OCI-LY7 (cell line): Measurements from ENCODE around the gene TNFRSF1B.

ENCODE experiments used
- CTCF ChIP-seq: fragments of 200-600 bp; sonication (generic); conservative IDR thresholded peaks from 2 replicates; pipeline ENCODE4 v1.5.1; 2014; ENCODE audit warnings: mild to moderate bottlenecking, antibody characterized with exemption, low read length, moderate library complexity, mixed read lengths
- EZH2phosphoT487 ChIP-seq: fragments of 200-600 bp; sonication (generic); IDR thresholded peaks from 2 replicates; pipeline ENCODE4 v1.6.1; 2018; ENCODE audit warnings: low read depth, borderline replicate concordance, mild to moderate bottlenecking, mixed run types, antibody characterized with exemption, low read length, moderate library complexity, mixed read lengths

DNA sequence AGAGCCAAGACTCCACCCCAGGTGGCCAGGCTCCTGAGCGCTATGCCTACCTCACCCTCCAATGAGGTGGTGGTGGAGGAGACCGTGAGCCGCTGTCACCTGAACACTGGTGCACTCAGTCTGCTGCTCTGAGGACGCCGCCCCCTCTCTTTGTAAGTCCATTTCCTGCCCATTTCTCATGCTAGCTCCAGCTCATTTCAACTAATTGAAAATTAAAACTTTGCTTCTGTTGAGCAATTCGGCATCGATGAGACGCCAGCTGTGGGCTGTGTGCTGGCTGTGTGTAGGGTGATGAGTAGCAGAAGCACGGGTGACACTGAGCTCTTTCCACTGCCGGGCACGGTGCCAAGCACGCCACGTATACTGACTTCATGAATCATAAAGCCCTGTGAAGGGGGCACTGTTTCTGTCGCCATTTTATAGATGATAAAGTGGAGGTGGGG lies 11.2 kb downstream of the TNFRSF1B start:
- TF ChIP-seq CTCF: no peak
- TF ChIP-seq EZH2phosphoT487: no peak
